Measurements from ENCODE around the gene STPG1.

Gene STPG1

DNA sequence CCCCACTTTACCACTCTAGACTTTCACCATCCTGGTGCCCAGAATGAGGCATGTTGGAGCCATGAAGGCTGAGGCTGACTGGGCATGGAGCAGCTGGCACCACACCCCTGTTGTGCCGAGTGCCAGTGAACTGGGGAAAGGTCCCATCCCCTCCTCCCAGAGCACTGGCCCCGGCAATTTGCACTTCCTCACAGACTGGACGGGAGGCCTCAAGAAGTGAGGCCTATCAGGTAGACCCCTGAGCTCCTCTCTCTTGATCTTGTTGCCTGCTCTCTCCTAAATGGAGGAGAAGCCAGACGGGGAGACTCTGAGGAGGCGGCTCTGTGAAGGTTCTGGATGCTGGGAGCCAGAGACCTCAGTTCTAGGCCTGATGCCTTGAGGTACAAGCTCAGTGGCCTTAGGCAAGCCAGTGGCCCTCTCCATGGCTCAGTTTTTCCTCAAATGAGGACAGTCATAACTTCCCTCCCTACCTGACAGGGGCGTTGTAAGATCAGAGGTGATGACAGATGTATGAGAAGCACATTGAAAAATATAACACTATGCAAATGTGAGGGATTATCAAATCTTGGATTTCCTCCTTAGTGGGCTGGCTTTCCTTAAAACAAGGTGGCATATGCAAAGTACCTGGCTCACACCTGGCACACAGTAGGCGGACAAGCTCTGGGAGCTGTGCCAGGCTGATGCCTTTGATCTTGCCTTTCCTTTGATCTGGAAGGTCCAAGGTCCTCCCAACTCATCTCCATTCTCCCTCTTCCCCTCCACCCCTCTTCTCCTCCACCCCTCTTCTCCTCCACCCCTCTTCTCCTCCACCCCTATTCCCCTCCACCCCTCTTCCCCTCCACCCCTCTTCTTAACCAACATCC, 87.8 kb downstream of the STPG1 start:
- no peaks in the 10 kb centered on the region for H3K36me3 Mint-ChIP-seq (ENCODE audit: low read depth)
- H3K4me3 Mint-ChIP-seq = no peak overlapping the region
- no peak for DNase-seq (ENCODE audit: low spot score)
- H3K4me1 Mint-ChIP-seq (ENCODE audit: low read depth) = peaks cover 15% of the 10 kb centered on the region
- H3K9me3 Mint-ChIP-seq = no peaks in the 10 kb centered on the region
- no peak overlapping the region for H3K27ac Mint-ChIP-seq
- peaks cover 85% of the 10 kb centered on the region for H3K27me3 Mint-ChIP-seq (ENCODE audit: low read depth)

DNA sequence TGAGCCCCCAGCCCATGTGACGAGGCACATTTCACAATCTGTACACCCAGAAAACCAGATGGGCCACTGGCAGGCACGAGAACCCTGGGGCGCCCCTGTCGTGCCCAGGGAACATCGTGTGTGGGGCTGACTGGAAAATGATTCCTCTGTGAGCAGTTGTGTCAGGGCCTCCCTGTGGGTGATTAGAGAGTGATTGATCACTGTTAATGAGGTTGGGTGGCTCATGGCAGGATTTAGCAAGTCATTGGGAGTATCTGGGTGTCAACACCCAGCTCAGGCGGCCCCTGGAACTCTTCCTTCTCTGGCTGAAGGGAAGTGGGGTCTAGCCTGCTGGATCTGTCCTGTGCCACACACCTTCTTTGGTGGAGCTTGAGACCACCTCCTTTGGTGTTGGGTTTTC, 88.7 kb downstream of the STPG1 start:
- H3K27ac Mint-ChIP-seq = no peak overlapping the region
- no peaks in the 10 kb centered on the region for H3K9me3 Mint-ChIP-seq
- H3K4me1 Mint-ChIP-seq (ENCODE audit: low read depth) = peaks cover 24% of the 10 kb centered on the region
- H3K27me3 Mint-ChIP-seq (ENCODE audit: low read depth) = peaks cover 87% of the 10 kb centered on the region
- no peak overlapping the region for H3K4me3 Mint-ChIP-seq
- H3K36me3 Mint-ChIP-seq (ENCODE audit: low read depth) = no peaks in the 10 kb centered on the region
- no peak for DNase-seq (ENCODE audit: low spot score)

DNA sequence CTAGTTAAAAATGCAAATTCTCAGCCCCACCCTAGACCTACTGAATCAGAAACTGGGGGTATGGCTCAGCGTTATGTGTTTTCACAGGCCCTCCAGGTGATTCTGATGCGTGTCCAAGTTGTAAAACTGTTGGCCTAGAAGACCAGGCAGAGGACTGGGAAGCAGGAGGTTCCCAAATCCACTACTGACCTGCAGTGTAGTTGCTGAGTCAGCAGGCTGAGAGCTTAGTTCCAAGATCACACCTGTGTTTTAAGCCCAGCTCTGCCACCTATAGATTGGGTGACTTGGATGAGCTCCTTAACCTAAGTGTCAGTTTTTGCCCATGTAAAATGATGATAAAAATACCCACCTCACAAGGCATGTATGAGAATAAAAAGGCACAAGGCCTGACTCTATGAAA, 90.3 kb downstream of the STPG1 start:
- no peak for DNase-seq (ENCODE audit: low spot score)
- no peak overlapping the region for H3K4me3 Mint-ChIP-seq
- peaks cover 40% of the 10 kb centered on the region for H3K4me1 Mint-ChIP-seq (ENCODE audit: low read depth)
- no peaks in the 10 kb centered on the region for H3K9me3 Mint-ChIP-seq
- H3K36me3 Mint-ChIP-seq (ENCODE audit: low read depth) = no peaks in the 10 kb centered on the region
- H3K27ac Mint-ChIP-seq = no peak overlapping the region
- H3K27me3 Mint-ChIP-seq (ENCODE audit: low read depth) = peaks cover 93% of the 10 kb centered on the region

DNA sequence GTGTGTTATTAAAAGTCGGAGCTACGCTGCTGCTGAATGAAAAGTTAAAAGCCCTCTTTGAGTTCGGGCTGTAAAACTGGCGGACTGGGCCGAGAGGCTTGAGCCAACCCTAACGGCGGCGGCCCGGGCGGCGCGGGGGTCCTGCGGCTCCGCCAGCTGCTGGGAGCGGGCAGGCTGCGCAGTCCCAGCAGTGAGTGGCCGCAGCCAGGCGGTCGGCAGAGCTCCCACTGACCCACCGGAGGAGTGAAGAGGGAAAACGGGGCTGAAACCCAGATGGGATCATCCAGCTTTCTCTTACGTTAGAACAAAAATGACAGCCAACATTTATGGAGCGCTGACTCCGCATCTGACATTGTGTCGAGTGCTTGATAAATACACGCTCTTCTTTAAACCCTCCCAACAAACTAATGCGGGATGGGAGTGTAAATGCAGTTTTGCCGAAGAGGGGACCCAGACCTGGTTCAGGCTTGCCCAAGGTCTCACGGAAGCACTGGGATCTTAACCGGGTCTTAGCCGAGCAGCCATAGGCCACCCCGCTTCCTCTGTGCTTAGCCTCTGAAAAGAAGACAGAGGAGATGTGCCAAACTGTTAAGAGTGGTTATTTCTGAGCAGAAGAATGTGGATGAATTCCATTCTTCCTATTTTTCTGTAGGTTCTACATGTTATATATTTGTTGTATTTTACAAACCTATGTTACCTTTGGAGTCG, 91.0 kb downstream of the STPG1 start:
- Mint-ChIP-seq H3K36me3 (ENCODE audit: low read depth) (no peaks in the 10 kb centered on the region), H3K4me1 (ENCODE audit: low read depth) (peaks cover 41% of the 10 kb centered on the region), H3K27ac (peak overlapping the region; percentile 71), H3K27me3 (ENCODE audit: low read depth) (peaks cover 93% of the 10 kb centered on the region), H3K4me3 (peak overlapping the region; percentile 79), H3K9me3 (no peaks in the 10 kb centered on the region)
- no peak for DNase-seq (ENCODE audit: low spot score)

DNA sequence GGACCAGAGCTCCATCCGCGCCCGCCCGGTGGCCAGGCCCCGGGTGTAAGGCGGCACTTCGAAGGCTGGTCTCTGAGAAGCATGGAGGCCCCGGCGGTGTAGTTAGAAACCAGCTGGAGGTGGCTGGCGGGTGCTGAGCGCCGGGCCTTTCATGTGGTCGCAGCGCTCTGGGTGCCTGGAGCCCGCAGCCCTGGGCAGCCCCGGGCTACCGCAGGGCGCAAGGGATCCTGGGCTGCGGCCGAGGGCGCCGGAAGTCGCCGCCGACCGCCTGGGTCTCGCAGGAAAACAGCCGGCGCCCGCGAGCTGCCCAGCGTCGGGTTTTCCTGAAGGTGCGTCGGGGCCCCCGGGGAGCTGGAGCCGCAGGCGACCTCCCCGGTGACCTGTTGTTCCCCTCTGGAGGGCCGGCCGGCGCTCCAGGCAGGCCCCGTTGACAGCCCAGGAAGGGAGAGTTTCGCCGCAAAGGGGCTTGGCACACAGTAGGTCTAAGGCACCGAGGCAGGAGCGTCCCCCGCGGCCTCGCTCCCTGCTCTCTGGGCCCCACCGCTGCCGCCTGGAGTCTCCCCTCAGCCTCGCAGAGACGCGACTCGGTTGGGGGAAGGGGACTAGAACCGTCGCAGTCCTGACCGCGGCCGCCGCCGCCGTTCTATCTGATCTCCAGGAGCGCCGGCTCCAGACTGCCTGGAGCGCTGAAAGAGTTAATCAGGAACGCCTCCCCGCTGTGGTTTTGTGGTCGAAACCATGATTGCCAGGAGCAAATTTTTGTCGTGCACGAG, 91.7 kb downstream of the STPG1 start:
- H3K9me3 Mint-ChIP-seq = no peaks in the 10 kb centered on the region
- H3K27ac Mint-ChIP-seq = peak overlapping the region; percentile 71
- peaks cover 41% of the 10 kb centered on the region for H3K4me1 Mint-ChIP-seq (ENCODE audit: low read depth)
- peak; percentile 81 for DNase-seq (ENCODE audit: low spot score)
- H3K27me3 Mint-ChIP-seq (ENCODE audit: low read depth) = peaks cover 93% of the 10 kb centered on the region
- no peaks in the 10 kb centered on the region for H3K36me3 Mint-ChIP-seq (ENCODE audit: low read depth)
- H3K4me3 Mint-ChIP-seq = peak overlapping the region; percentile 79

DNA sequence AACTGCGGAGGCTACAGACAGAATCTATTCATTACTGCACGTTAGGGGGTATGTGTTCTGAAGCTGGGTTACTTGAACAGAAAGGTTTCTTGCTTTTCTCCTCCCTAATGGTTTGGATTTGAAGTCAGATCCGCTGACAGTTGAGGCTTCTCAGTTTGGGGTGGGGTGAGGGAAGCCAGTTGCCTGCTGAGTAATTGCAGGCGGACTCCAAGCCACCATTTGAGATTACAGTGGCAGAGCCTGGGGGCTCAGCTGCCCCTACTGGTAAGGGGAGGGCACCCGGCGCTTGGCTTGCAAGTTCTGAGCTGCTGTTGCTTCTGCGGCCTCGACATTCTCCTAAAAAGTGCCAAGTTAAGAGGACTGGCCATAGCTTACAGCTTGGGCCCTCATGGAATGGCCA, 92.5 kb downstream of the STPG1 start:
- Mint-ChIP-seq H3K36me3 (ENCODE audit: low read depth) (no peaks in the 10 kb centered on the region), H3K9me3 (no peaks in the 10 kb centered on the region), H3K27me3 (ENCODE audit: low read depth) (peaks cover 93% of the 10 kb centered on the region), H3K4me3 (peak overlapping the region; percentile 53), H3K4me1 (ENCODE audit: low read depth) (peaks cover 41% of the 10 kb centered on the region), H3K27ac (no peak overlapping the region)
- no peak for DNase-seq (ENCODE audit: low spot score)

DNA sequence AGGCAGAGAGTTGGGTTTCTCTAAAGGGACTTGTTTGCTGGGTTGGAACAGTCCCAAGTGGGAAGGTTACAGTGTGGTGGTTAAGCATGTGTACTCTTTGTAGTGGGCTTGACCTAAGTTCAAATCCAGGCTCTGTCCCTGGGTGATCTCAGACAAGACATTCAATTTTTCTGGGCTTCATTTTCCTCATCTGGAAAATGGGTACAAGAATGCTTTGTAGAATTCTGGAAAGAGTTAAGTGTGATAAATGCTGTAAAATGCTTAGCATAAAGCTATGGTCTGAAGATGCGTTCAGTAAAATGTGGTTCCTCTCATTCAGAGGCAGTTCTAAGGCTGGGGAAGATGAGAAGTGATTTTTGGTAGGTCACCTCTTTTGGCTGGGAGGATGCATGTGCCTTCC, 93.6 kb downstream of the STPG1 start:
- Mint-ChIP-seq H3K4me1 (ENCODE audit: low read depth) (peaks cover 41% of the 10 kb centered on the region), H3K9me3 (no peaks in the 10 kb centered on the region), H3K4me3 (no peak overlapping the region), H3K36me3 (ENCODE audit: low read depth) (no peaks in the 10 kb centered on the region), H3K27me3 (ENCODE audit: low read depth) (peaks cover 93% of the 10 kb centered on the region), H3K27ac (no peak overlapping the region)
- no peak for DNase-seq (ENCODE audit: low spot score)

DNA sequence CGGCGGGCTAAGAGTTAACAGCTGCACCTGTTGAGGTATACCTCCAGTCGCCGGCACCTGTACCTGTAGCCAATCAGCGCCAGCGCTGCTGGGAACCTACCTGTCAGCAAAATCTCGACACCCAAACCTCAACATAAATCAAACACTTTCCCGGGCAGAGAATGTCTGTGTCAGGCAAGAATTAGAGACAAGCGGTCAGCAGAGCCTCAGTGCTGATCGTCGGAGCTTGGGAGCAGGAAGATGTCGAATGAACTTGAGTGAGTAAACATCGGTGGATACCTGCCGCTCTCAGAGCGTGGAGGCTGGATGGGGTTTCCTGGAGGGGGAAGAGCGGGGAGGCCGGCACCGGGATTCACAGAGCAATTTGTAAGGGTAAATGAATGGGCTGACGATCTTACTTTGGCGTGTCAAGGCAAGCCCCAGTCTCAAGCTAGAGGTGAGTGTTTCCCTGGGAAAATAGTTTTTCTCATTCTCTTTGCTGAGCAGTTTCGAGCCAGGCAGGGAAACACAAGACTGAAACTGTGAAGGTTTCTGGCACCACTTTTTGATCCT, 94.2 kb downstream of the STPG1 start, which contains the start of gene GRHL3:
Gene GRHL3, plus strand, starts transcription at position 46 of the 552 bp plus-strand sequence. Its CDS starts 195 bp downstream, at position 241.
- H3K9me3 Mint-ChIP-seq = no peaks in the 10 kb centered on the region
- peaks cover 41% of the 10 kb centered on the region for H3K4me1 Mint-ChIP-seq (ENCODE audit: low read depth)
- DNase-seq (ENCODE audit: low spot score) = no peak
- H3K4me3 Mint-ChIP-seq = peak within 1 kb of the TSS; percentile 41
- no peak within 1 kb of the TSS for H3K27ac Mint-ChIP-seq
- peaks cover 87% of the 10 kb centered on the region for H3K27me3 Mint-ChIP-seq (ENCODE audit: low read depth)
- no peaks in the 10 kb centered on the region for H3K36me3 Mint-ChIP-seq (ENCODE audit: low read depth)

DNA sequence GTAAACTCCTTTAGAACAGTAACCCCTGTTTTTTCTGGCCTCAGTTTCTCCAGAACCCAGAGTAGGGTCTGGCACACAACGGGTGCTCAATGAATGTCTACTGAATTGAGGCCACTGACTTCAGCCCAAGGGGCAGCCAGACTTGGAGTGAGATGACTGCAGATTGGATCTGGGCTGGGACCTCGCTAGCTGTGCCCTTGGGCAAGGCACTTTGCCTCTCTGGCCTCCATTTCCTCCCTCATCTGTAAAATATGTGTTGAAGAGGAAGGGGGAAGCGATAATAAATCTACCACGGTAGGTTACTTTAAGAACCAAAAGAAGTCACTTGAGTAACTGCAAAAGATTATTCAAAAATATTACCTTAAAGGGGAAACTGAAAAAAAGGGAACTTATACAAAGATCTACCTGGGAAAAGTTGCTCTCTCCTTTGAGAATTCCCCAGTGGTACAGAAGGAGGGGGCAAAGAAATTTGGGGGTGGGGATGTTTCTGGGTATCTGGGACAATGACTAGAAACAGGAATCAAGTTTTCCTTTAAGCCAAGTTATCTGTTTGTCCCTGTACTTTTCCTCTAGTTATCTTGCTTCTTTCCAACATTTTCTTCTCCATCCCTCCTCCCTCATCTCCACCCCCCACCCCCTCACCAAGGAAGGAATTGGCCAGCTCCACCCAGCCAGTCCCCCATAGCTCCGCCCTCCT, 94.8 kb downstream of the STPG1 start:
- DNase-seq (ENCODE audit: low spot score) = no peak
- no peak overlapping the region for H3K27ac Mint-ChIP-seq
- no peaks in the 10 kb centered on the region for H3K9me3 Mint-ChIP-seq
- H3K4me3 Mint-ChIP-seq = peak overlapping the region; percentile 41
- peaks cover 41% of the 10 kb centered on the region for H3K4me1 Mint-ChIP-seq (ENCODE audit: low read depth)
- H3K27me3 Mint-ChIP-seq (ENCODE audit: low read depth) = peaks cover 88% of the 10 kb centered on the region
- H3K36me3 Mint-ChIP-seq (ENCODE audit: low read depth) = no peaks in the 10 kb centered on the region

DNA sequence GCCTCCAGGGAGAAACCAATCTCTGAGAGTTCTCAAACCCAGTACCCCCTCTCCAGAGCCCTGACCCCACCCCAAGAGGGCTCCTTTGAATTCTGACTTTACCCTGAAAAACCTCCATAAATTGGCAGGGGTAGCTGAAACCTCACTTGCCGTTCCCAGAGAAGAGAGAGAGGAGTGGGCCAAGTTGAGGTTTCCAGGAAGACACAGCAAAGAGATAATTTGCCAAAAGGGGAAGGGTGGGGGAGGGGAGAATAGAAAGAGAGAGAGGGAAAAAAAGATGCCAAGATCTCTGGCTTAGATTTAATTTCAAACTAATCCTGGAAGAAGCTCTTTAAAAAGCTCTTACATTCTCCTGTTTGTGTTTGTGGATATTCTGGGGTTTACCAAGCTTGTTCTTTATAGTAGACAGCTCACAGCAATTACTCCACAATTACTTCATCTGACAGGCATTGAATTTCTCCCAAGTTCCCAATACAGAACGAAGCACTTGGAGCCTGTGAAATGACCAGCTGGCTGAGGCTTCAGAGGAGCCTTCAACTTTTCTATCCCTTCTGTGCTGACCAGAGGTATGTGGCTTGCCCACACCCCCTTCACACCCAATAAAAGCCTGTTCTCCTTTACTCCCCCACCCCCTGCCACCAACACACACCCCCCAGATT, 95.5 kb downstream of the STPG1 start:
- no peak overlapping the region for H3K27ac Mint-ChIP-seq
- H3K27me3 Mint-ChIP-seq (ENCODE audit: low read depth) = peaks cover 86% of the 10 kb centered on the region
- H3K9me3 Mint-ChIP-seq = no peaks in the 10 kb centered on the region
- no peak overlapping the region for H3K4me3 Mint-ChIP-seq
- H3K36me3 Mint-ChIP-seq (ENCODE audit: low read depth) = no peaks in the 10 kb centered on the region
- H3K4me1 Mint-ChIP-seq (ENCODE audit: low read depth) = peaks cover 41% of the 10 kb centered on the region
- no peak for DNase-seq (ENCODE audit: low spot score)

DNA sequence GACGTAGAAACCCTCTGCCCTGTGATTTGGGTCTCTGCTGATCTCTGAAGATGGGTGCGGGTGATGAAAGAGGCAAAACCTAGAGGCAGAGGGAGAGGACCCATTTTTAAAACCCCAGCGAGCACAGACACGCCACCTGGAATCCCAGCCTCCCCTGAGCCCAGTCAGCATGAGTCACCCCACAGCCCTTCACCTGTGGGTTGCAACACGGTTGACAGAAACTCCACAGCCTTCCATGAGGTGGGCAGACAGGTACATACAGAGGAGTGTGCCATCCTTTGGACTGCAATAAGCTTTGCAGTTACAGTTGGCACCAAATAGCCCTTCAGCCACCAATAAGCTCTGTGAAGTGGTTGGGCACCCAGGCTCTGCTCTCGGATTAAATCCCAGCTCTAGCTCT, 96.5 kb downstream of the STPG1 start:
- Mint-ChIP-seq H3K27me3 (ENCODE audit: low read depth) (peaks cover 80% of the 10 kb centered on the region), H3K4me3 (no peak overlapping the region), H3K9me3 (no peaks in the 10 kb centered on the region), H3K27ac (no peak overlapping the region), H3K36me3 (ENCODE audit: low read depth) (no peaks in the 10 kb centered on the region), H3K4me1 (ENCODE audit: low read depth) (peaks cover 35% of the 10 kb centered on the region)
- no peak for DNase-seq (ENCODE audit: low spot score)

DNA sequence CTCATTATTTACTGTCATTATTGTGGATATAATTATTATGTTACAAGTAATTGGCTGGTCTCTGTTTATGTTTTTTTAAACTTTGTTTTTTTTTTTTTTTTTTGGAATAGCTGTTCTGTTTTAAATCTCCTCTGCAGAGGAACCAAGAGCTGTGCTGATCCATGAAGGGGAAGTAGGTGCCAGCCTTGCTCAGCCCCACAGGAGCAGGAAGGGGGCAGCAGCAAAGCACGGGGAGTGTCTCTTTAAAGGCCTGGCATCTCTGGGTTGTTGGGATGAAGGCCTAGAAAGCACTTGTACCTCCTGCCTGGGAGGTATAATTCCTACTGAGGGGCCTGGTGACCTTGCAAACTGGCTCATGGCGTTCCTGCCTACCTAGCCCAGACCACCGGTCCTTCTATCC, 96.9 kb downstream of the STPG1 start:
- peaks cover 34% of the 10 kb centered on the region for H3K4me1 Mint-ChIP-seq (ENCODE audit: low read depth)
- DNase-seq (ENCODE audit: low spot score) = no peak
- H3K27me3 Mint-ChIP-seq (ENCODE audit: low read depth) = peaks cover 84% of the 10 kb centered on the region
- H3K4me3 Mint-ChIP-seq = no peak overlapping the region
- H3K36me3 Mint-ChIP-seq (ENCODE audit: low read depth) = no peaks in the 10 kb centered on the region
- no peaks in the 10 kb centered on the region for H3K9me3 Mint-ChIP-seq
- H3K27ac Mint-ChIP-seq = no peak overlapping the region

DNA sequence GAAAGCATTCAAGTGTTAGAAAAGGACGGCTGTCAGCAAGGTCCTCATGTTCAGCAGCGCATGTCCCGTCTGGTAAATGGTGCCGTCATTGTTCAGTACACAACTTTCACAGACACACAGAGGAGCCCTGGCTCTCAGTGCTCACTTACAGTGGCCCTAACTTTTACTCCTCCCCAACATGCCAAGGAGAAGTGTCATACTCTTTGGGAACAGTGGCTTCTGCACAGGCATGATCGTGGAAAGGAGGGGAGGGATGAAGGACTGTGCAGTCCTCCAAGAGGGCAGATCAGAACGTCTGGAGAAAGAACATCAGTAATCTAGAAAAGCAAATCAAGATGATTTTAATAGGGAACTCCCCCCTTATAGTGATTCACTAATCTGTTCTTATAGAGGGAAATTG, 98.2 kb downstream of the STPG1 start:
- H3K27ac Mint-ChIP-seq = no peak overlapping the region
- DNase-seq (ENCODE audit: low spot score) = no peak
- H3K4me1 Mint-ChIP-seq (ENCODE audit: low read depth) = peaks cover 22% of the 10 kb centered on the region
- peaks cover 79% of the 10 kb centered on the region for H3K27me3 Mint-ChIP-seq (ENCODE audit: low read depth)
- H3K36me3 Mint-ChIP-seq (ENCODE audit: low read depth) = no peaks in the 10 kb centered on the region
- no peak overlapping the region for H3K4me3 Mint-ChIP-seq
- no peaks in the 10 kb centered on the region for H3K9me3 Mint-ChIP-seq
